Measurements from ENCODE around the gene CKAP4. TPM values are rescaled to one million over a fixed set of nuclear protein-coding genes. Genes with fewer than 3 reads are reported as not detected.

The CKAP4 gene
- total and polyA plus RNA-seq, 2 of the 13 experiments (the other 11 are each of a cell fraction or from before 2014, with no cell fraction given), result 39.2 to 70.2 TPM

GRCh38 chr12:106288494-106289195, 40.8 kb upstream of the CKAP4 start (continued):
- TF ChIP-seq NFIC (IDR thresholded peaks at IDR 0.05; ENCODE audit: low read length), result 0 out of 2 replicates have a peak, but pooled peaks have one; percentile 56
- peak; percentile 59 for TF ChIP-seq RARA (CRISPR knock-in tag; IDR thresholded peaks at IDR 0.05)
- no peak for TF ChIP-seq ZNF225 (CRISPR knock-in tag; IDR thresholded peaks at IDR 0.05)
- TF ChIP-seq GRHL1 (CRISPR knock-in tag; conservative IDR thresholded peaks at IDR 0.05), result no peak
- TF ChIP-seq ZNF652 (CRISPR knock-in tag; IDR thresholded peaks at IDR 0.05; ENCODE audit: borderline replicate concordance, low read depth), result peak; percentile 77
- peak; percentile 92; the same call in 1 of the 2 replicates for TF ChIP-seq JUN (CRISPR knock-in tag; IDR thresholded peaks at IDR 0.05)
- no peak for TF ChIP-seq RNF219 (CRISPR knock-in tag; IDR thresholded peaks at IDR 0.05)
- TF ChIP-seq RCOR2 (CRISPR knock-in tag; IDR thresholded peaks at IDR 0.05), result peak; percentile 82; the same call in 1 of the 2 replicates
- no peak for TF ChIP-seq FUBP1 (CRISPR knock-in tag; IDR thresholded peaks at IDR 0.05; ENCODE audit: borderline replicate concordance)
- no peak for TF ChIP-seq ZNF567 (CRISPR knock-in tag; IDR thresholded peaks at IDR 0.05; ENCODE audit: borderline replicate concordance)
- TF ChIP-seq, protein P1, sequence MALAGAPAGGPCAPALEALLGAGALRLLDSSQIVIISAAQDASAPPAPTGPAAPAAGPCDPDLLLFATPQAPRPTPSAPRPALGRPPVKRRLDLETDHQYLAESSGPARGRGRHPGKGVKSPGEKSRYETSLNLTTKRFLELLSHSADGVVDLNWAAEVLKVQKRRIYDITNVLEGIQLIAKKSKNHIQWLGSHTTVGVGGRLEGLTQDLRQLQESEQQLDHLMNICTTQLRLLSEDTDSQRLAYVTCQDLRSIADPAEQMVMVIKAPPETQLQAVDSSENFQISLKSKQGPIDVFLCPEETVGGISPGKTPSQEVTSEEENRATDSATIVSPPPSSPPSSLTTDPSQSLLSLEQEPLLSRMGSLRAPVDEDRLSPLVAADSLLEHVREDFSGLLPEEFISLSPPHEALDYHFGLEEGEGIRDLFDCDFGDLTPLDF (CRISPR knock-in tag; IDR thresholded peaks at IDR 0.05), result no peak
- TF ChIP-seq ZNF784 (CRISPR knock-in tag; IDR thresholded peaks at IDR 0.05; ENCODE audit: borderline replicate concordance), result 0 out of 2 replicates have a peak, but pooled peaks have one; percentile 32
- TF ChIP-seq ZNF317 (CRISPR knock-in tag; IDR thresholded peaks at IDR 0.05), result 0 out of 2 replicates have a peak, but pooled peaks have one; percentile 56
- TF ChIP-seq ZBTB8A (CRISPR knock-in tag; IDR thresholded peaks at IDR 0.05; ENCODE audit: borderline replicate concordance, low read depth), result no peak
- no peak for TF ChIP-seq REST (IDR thresholded peaks at IDR 0.05; ENCODE audit: borderline replicate concordance in 1 of 2, low read depth in 1 of 2, low read length in 2 of 2)
- no peak for TF ChIP-seq SRSF1 (optimal IDR thresholded peaks at IDR 0.05; ENCODE audit: low read depth, low read length)

Data from HepG2 (cell line).